ENCODE results near the gene ELN.

ELN gene

GRCh38 chr7:74000489-74001149 lies 27.4 kb upstream of the ELN start:
- in situ Hi-C loops (cut with HindIII; ENCODE audit: low sequenced_read_pairs) = no loop called here

DNA sequence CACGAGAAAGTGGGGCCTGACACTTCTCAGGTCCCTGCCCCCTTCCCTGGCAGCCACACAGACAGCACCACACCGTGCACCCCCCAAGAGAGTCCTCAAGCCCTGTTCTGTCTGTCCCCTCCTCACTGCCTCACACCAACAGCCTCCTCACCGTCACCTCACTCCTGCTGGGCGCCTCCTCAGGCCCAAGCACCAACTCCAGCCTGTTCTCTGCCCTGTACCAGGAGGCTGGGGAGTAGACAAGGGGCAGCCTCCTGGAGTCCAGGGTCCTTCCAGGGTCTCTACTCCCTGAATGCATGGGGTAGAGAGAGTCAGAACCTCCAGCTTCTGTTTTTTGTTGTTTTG lies 26.9 kb upstream of the ELN start:
- in situ Hi-C loops (cut with HindIII; ENCODE audit: low sequenced_read_pairs) = no loop called here

- in situ Hi-C loops (cut with HindIII; ENCODE audit: low sequenced_read_pairs) = no loop called here
Observed at GRCh38 chr7:74002474-74003017, 25.4 kb upstream of the ELN start.

- in situ Hi-C loops (cut with HindIII; ENCODE audit: low sequenced_read_pairs) = no loop called here
Observed at GRCh38 chr7:74003621-74004020, 24.4 kb upstream of the ELN start.

GRCh38 chr7:74006032-74006431 lies 21.9 kb upstream of the ELN start:
- in situ Hi-C loops (cut with HindIII; ENCODE audit: low sequenced_read_pairs) = no loop called here

GRCh38 chr7:74006451-74007241 lies 21.3 kb upstream of the ELN start:
- in situ Hi-C loops (cut with HindIII; ENCODE audit: low sequenced_read_pairs) = no loop called here

- in situ Hi-C loops (cut with HindIII; ENCODE audit: low sequenced_read_pairs) = no loop called here
Observed at GRCh38 chr7:74007242-74007567, 20.8 kb upstream of the ELN start.

GRCh38 chr7:74008687-74009086 lies 19.3 kb upstream of the ELN start:
- in situ Hi-C loops (cut with HindIII; ENCODE audit: low sequenced_read_pairs) = no loop called here

DNA sequence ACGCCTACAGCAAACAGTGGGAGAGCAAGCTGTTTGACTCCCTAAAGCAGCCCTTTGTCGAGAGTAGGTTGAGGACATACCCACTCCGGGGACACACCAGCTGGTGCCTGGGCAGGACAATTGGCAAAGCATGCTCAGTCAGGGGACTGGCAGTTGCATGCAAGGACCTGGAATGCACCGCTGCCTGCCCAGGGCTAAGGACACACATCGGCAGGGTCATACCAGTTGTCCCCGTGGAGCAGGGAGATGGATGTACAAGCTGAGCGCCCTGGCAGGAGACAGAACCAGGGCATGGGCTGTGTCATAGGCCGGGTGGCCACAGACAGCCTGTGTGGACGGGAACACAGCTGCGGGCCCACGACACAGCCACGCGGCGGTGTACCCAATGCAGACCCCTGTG lies 18.3 kb upstream of the ELN start:
- in situ Hi-C loops (cut with HindIII; ENCODE audit: low sequenced_read_pairs) = loop anchor here (10.0 kb wide), 1 partner anchor 145 kb away; the partner anchor contains the start of gene TMEM270

DNA sequence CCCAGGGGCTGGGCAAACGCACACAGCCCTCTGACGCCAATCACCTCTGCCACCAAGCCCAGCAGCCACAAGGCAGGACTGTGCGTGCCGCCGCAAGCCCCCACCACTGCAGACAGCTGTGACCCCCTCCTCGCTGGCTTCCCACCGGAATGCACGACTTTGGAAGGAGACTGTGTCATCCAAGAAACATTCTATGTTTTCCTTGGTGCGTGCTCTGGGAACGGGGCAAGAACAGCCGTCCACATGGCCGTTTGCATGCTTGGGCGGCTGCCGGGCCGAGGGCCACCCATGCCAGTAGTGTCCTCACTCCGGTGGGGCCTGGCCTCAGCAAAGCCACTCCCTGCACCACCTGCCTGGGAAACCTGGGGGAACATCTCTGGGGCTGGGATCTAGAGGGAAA lies 17.6 kb upstream of the ELN start:
- in situ Hi-C loops (cut with HindIII; ENCODE audit: low sequenced_read_pairs) = loop anchor here (10.0 kb wide), 1 partner anchor 146 kb away; the partner anchor contains the start of gene TMEM270

DNA sequence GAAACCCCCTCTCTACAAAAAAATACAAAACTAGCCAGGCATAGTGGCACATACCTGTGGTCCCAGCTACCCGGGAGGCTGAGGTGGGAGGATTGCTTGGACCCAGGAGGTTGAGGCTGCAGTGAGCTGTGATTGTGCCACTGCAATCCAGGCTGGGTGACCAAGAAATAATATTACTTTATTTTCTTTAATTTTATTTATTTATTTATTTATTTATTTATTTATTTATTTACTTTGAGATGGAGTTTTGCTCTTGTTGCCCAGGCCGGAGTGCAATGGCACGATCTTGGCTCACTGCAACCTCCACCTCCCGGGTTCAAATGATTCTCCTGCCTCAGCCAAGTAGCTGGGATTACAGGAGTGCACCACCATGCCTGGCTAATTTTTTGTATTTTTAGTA lies 16.6 kb upstream of the ELN start:
- in situ Hi-C loops (cut with HindIII; ENCODE audit: low sequenced_read_pairs) = loop anchor here (10.0 kb wide), 1 partner anchor 147 kb away; the partner anchor contains the start of gene TMEM270

GRCh38 chr7:74012842-74013249 lies 15.1 kb upstream of the ELN start:
- in situ Hi-C loops (cut with HindIII; ENCODE audit: low sequenced_read_pairs) = loop anchor here (10.0 kb wide), 1 partner anchor 148 kb away; the partner anchor contains the start of gene TMEM270

DNA sequence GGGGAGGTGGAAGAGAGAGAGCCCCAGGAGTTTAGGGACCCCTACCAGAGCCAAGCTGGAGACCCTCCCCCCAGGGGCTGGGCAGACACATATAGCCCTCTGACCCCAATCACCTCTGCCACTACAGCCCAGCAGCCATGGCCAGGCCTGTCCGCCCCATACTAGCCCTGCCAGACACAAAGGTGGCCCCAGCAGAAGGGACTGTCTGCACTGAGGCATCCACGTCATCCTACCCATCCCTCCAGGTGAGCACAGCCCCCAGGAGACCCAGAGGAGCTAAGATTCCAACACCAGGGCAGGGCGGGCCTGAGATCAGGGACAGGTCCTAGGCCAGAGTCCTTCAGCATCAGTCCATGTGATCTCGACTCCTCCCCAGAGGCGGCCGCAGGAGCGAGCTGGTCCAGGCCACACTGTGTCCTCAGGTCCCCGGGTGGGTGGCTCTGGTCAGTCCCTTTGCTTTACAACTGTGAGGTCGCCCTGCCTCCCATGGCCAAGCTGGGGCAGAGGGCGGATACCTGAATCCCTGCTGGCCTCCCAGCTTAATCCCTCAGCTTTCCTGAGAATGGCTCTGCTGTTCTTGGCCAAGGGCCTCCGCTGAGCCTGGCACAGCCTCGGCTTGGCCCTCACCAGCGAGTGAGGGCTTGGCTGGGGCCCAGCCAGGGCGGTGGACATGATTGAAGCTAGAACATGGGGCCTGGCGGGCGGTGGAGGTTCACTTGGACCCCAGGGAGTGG lies 14.3 kb upstream of the ELN start:
- in situ Hi-C loops (cut with HindIII; ENCODE audit: low sequenced_read_pairs) = loop anchor here (10.0 kb wide), 1 partner anchor 149 kb away; the partner anchor contains the start of gene TMEM270

DNA sequence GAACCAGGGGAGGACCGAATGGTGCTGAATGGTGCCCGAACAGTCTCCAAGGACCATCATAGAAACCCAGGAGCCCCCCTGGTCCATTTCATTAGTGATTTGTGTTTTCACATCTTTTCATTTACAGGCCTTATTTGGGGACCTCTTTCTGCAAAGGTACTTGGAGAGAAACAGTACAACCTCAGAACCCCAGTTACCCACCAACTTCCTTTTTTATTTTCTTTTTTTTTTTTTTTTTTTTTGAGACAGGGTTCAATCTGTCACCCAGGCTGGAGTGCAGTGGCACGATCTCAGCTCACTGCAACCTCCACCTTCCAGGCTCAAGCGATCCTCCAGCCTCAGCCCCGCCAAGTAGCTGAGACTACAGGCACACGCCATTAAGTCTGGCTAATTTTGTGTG lies 13.0 kb upstream of the ELN start:
- in situ Hi-C loops (cut with HindIII; ENCODE audit: low sequenced_read_pairs) = loop anchor here (10.0 kb wide), 1 partner anchor 150 kb away; the partner anchor contains the start of gene TMEM270

GRCh38 chr7:74015670-74016069 lies 12.3 kb upstream of the ELN start:
- in situ Hi-C loops (cut with HindIII; ENCODE audit: low sequenced_read_pairs) = loop anchor here (10.0 kb wide), 1 partner anchor 151 kb away; the partner anchor contains the start of gene TMEM270

GRCh38 chr7:74017125-74017524 lies 10.8 kb upstream of the ELN start:
- in situ Hi-C loops (cut with HindIII; ENCODE audit: low sequenced_read_pairs) = loop anchor here (10.0 kb wide), 1 partner anchor 152 kb away; the partner anchor contains the start of gene TMEM270

- in situ Hi-C loops (cut with HindIII; ENCODE audit: low sequenced_read_pairs) = loop anchor here (10.0 kb wide), 1 partner anchor 154 kb away; the partner anchor contains the start of gene TMEM270
Observed at GRCh38 chr7:74018246-74018895, 9.6 kb upstream of the ELN start.

- in situ Hi-C loops (cut with HindIII; ENCODE audit: low sequenced_read_pairs) = loop anchor here (10.0 kb wide), 1 partner anchor 154 kb away; the partner anchor contains the start of gene TMEM270
Observed at GRCh38 chr7:74019149-74019548, 8.8 kb upstream of the ELN start.

GRCh38 chr7:74020390-74020789 lies 7.6 kb upstream of the ELN start:
- in situ Hi-C loops (cut with HindIII; ENCODE audit: low sequenced_read_pairs) = no loop called here

GRCh38 chr7:74021546-74022320 lies 6.2 kb upstream of the ELN start:
- in situ Hi-C loops (cut with HindIII; ENCODE audit: low sequenced_read_pairs) = no loop called here

Measured in DLD1 (cell line).